Activated CD4-positive, alpha-beta T cell treated with anti-CD3 and anti-CD28 coated beads, Interleukin-2, amount 50 U/mL, for 24 hours (primary cell): ENCODE measurements around the gene AP1G2.

Experiments used
- DNase-seq, 2 donors: peaks; one replicate each; pipeline ENCODE4 v3.0.0-alpha.2; 2020; ENCODE audit warnings: low read depth in 1 of 2, low spot score in 1 of 2

The AP1G2 gene

DNA sequence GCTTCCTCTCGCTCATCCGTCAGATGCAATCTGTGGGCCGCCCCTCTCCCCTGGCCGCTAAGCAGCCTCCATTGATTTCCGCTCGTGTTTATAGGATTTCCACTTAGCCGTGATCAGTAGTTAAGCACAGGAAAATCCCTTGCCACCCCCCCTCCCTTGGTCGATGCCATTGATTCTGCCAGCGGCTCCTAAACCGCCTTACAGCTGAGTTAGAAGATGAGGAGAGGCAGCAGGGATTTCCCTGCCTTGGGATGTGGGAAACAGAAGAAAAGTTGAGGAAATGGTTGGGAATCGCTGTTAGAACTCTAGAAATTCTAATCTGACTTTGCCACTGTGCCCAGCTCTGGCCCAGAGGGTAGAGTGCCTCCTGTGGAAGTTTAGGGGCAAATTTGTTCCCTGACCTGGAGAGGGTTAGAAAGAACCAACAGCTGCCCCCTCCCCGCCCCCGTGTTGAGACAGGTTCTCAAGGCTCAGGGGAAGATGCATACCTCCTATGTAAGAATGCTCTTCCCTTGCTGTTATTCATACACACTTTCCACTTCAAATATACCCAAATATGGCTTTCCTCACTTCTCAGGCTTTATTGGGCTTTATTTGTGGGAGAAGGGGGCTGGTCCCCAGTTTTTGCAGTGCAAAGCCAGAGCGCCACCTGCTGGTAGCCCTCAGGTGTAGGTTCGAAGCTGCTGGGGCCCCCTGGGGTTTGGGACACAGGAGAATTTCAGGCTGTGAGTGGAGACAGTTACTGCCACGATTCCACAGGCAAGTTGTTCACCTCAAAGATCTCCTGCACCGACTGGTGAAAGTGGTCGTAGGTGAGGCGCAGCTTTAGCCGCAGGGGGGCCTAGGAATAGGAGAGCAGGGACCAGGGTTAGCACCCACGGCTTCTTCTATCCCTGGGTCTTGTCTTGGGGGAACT is 8.3 kb downstream of the AP1G2 start:
- DNase-seq: peak; percentile 41 to 46

DNA sequence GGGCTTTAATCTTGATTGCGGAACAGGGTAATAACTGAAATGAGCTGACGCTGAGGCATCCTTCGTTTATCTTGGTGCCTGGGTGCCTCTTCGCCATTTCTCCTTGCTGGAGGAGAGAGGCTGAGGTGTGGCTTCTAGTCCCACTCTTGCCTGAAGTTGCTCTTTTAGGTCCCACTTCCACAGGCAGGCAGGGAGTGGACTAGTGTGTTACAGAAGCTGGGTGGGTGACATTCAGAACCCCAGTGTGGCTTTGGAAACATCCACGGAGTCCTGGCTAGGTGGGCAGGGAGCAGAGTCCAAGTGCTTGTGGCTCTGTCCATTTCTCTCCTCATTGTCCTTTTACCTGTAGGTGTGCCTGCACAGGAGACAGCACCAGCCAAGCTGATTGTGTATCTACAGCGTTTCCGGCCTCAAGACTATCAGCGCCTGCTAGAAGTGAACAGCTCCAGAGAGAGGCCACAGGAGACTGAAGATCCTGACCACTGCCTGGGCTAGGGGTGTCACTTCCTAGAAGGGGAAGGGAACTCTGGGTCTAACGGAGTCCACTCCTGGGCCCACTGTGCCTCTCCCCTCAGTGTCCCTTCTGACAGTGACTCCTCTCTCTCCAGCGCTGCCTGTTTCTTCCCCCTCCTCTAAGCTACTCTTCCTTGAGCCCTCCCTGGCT is 9.1 kb downstream of the AP1G2 start:
- no peak for DNase-seq

DNA sequence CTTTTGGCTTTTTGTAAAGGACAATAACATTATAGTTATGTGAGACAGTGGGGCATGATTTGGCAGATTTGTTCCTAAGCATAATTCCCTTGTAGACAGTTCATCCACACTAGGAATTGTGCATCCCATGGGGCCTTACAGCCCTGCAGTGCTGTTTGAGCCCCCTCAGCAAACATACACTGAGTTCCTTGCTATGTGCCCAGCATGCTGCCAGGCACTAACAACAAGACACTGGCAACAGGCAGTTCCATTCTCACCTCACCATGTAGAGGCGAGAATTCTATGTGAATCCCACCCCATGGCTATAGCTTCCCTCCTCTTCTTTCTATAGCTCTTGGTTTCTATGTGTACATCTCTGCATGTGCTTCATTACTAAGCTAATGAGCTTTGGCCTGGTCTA is 9.6 kb downstream of the AP1G2 start:
- no peak for DNase-seq

DNA sequence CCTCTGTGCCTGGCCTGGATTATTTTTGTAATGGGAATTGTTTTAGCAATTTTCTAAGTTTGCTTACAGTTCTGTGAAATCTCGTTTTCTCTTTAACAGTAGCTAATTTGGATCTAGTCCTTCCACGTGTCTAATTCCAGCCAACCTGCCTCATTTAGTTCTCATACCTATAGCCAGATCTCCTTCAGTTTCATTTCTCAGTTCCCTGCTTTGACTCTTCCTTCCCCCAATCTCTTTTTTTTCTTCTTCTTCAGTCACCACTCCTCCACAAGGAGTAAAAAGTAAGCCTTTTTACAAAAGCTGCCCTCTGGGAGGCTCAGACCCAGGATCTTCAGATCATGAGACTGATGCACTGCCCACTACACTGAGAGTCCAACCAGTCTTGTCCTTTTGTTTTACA is 10.1 kb downstream of the AP1G2 start:
- DNase-seq: no peak

DNA sequence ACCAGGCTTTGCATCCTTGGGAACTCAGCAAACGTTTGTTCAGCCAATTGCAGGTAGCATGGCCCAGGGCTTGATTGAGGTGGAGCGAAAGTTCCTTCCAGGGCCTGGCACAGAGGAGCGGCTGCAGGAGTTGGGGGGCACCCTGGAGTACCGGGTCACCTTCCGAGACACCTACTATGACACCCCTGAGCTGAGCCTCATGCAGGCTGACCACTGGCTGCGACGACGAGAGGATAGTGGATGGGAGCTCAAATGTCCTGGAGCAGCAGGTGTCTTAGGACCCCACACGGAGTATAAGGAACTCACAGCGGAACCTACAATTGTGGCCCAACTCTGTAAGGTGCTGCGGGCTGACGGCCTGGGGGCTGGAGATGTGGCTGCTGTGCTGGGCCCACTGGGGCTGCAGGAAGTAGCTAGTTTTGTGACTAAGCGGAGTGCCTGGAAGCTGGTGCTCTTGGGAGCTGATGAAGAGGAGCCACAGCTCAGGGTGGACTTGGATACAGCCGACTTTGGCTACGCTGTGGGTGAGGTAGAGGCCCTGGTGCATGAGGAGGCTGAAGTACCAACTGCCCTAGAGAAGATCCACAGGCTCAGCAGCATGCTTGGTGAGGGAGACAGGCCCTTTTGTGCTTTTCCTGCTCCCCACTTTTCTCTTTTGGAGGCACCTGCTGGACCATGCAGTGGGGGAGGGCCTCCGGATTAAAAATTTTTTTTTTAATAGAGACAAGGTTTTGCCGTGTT is 10.7 kb downstream of the AP1G2 start:
- no peak for DNase-seq

DNA sequence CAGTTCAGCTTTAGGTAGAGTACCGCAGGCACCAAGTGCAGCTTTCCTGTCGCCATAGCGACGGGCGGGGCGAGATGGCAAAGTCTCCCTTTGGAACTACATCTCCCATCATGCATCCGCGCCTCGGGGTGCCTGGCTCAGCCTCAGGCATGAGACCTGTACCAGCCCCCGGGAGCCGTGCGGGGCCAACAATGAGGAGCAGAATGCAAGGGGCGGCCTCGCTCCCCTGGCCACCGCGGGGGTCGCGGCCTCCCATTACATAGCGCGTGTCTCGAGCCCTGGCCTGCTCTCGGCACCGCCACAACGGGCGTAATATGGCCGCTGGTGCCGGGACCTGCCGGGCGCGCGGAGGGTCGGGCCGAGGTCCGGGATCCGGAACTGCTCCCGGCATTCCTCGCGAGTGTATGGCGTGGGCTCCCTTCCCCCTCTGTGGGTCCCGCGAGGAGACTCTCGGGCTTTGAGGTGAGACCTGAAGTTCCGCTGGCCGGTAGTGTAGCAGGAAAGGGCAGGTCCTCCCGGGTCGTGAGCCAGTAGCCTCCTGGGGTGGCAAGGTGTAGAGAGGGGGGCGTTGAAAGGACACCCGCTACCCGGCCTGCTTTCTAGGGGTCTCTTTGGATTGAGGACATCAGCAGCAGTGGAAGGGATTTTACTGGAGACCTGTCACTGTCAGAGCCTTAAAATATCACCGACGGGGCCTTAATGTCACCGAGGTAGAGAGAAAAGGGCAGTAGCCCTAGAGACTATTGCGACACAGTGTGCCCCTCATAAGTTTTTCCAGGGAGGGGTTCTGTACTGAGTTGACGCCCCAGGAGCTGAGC is 11.5 kb downstream of the AP1G2 start, which contains the start of gene THTPA:
TSS of gene THTPA (plus strand) at position 390 of the 818 bp plus-strand sequence. CDS start 487 bp downstream, outside the sequence.
- DNase-seq: peak; percentile 82 to 93

DNA sequence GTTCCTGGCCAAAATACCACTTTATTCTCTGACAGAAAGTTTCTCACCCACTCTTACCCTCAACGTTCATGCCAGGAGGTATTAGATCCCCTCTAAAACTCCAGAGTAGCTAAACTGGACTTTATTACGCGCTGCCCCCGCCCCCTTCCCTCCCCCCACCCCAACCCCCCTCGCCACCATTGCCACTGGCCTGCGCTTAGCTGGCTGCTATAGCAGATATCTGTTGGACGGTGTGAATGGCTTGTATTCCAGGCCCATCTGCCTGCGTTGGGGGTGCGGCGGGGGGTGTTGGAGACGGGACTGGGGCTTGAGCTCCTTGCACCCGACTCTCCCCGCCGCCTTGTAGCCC is 12.1 kb downstream of the AP1G2 start:
- no peak for DNase-seq

DNA sequence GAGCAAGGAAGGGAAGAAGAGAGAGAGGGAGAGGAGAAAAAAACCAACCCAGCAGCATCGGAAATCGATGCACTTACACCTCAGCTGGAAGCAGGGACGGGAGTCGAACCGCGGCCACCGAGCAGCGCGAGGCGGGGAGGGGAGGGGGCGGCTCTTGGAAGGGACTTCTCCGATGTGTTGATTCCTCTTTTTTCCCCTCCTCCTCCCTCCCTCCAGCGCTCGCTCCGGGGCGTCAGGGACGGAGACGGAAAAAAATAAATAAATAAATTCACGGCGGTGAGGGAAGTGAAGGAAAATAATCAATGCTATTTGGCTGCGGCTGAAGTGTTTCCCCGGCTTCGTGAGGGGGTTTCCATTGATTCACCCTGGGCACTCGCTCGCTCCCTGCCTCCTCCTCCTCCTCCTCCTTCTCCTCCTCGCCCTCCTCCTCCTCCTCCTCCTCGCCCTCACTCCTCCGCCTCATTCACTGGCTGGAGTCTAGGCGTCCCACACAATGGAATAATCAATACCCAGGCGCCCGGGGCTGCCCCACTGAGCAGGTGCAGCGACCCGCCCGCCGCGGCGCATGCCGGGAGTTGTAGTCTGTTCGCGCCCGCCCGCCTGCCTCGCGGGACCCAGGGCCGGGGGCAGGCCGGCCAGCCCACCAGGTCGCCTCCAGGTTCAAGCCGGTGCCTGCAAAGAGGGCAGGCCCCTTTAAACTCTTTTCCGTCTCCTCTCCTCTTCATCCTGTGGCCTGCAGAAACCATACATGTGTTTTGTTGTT is 16.1 kb downstream of the AP1G2 start, which contains the start of gene ZFHX2:
TSS of gene ZFHX2 (minus strand) at position 500 of the 763 bp plus-strand sequence. CDS start 16,440 bp downstream, outside the sequence.
- DNase-seq: peak; percentile 64 to 72

DNA sequence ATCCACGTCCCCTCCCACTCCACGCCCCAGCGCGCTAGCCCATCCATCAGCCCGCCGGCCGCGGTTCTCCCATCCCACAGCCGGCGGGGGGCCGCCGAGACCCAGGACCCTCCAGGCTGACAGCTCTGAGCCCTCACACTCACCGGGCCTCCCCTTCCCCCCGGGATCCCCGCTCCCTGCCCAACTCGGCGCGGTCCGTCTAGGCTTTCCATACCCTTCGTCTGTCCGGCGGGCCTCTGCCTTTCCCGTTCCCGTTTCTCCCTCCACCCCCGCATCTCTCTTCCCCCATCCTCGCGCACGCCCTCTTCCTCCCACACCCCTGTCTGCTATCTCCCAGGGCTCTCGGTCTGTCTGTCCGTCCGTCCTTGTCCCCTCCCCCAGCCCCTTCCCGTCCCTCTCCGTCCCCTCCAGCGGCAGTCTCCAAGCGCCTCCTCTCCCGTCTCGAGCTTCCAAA is 16.8 kb downstream of the AP1G2 start:
- DNase-seq: no peak

DNA sequence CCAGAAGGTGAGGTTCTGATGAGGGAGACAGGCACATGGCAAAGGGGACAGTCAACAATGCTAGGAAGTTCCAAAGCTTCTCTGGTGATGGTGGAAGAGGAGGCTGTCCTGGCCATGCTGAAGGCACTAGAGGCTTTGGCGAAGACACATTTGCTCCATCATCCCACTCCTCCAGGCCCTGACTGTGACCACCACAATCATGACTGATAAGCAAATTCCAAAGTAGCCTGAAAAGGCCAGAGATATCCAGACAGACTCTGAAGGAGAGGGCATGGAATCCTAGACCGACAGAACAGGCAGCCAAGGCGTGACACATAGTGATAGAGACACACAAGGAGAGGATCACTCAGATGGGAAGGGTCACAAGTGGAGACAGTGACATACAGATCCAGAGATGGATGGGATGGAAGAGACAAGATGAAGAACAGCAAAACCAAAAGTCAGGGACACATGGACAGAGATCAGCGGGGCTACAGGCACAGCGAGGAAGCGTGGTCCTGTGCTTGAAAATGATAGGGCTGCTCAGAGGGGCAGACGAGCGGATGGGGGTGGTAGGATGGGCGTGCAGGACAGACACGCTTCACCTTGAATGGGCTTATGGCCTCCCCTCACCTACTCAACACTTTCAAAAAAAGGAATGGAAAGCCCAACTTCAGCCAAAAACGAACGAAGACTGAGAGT is 17.3 kb downstream of the AP1G2 start:
- no peak for DNase-seq

DNA sequence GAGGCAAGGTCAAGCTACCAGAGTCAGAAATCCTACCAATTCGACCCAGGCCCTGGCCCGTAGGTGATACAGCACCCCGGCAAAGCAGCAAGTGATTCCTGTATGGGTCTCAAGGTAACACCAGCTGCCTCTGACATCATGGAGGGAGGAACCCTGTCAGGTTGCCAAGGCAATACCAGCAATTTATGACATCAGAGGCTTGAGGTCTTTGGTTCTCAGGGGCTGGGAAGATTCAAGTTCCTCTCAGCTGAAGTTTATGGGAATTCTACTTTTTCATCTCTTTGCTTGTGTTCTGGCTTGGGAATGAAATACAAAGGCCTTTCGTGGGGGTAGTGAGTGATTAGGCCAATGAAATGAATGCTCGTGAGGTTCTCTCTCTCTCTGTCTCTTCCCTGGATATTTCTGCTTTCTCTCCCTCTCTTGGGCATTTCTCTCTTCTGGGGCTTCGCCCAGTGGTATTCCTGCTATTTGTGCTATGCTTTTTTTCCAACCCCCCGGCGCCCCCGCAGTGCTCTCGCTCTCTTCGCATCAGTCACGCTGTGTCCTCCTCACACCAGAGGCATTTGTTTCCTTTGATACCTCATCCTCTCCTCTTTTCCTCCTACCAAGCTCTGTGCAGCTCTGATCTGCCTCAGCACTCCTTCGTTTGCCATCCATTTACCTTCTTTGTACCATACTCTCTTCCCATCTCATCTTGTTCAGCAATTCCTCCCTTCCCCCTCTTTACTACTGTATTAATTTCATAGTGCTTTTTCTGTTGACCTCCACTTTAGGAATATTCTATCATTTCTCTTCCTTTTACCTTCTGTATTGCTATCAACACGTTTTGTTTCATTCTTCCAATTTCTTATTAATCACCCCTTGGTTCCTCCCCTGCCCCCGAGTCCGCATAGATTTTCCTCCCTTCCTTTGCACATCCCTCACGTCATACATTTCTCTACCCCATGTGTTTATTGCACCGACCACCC is 19.0 kb downstream of the AP1G2 start:
- no peak for DNase-seq

DNA sequence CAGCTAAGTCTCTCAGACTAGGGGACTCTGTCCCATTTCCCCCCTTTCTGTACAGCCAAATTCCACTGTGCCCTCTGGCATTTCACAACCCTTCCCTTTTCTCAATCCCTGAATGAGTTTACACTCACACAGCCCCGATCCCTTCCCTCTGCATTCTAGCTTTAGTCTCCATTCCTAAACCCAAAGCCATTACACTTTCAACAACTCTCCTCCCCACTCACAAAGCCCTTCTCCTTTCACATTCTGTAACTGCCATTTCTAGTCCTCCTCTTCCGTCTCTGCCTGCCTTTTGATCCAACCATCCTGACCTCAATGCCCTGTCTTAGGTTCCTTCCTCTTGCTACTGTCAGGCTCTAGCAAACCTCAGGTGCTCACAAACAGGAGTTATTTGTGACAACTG is 19.7 kb downstream of the AP1G2 start:
- DNase-seq: no peak

DNA sequence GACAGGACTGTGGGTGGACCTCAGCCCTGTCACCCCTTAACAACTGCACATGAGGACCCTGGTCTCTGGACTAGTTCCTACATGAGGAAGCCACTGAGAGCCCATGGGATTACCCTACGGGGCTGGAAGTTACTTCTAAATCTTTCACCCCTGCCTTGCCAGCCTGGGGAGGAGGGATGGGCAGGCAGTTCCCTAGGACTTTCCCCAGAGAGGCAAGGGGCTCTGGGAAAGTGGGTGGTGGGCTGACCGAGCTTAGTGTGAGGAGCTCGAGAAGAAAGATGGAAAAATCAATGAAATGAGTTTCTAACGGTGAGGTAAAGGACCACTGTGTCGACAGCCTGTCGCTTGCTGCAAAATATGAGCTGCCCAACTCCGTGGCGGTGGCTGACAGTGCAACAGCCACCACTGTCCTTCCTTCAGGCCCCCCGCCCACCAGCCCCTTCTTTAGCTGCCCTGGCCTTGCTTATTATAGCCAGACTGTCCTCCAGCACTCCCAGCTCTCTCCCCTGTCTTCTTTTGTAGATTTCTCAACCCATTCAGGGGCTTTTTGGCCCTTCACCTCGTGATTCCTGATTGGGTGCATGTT is 21.0 kb downstream of the AP1G2 start:
- no peak for DNase-seq

DNA sequence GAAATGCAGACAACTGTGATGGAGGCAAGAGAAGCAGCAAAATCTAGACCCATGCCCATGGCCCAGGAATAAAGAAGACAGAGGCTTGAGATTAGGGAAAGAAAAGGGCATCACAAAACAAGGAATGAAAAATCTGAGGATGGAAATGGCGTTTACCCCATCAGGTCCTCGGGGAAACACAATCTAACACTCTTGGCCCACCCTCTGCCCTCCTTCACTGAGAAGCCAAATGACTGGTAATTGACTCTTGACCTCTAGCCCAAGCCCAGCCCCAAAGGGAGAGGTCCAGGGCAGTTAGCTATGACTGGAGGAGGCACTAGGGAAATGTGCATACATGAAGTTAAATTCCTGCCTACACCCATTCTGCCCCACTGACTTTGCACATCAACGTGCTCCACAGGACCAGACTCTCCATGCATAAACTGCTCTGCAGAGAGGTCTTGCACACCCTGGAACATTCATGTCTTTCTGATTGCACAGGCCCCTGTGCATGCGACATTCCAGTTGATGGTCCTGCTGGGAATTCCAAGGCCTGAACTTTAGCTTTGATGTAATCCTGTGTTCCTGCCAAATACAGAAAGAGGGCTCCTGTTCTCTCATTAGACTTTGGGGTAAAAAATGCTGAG is 21.7 kb downstream of the AP1G2 start:
- no peak for DNase-seq

DNA sequence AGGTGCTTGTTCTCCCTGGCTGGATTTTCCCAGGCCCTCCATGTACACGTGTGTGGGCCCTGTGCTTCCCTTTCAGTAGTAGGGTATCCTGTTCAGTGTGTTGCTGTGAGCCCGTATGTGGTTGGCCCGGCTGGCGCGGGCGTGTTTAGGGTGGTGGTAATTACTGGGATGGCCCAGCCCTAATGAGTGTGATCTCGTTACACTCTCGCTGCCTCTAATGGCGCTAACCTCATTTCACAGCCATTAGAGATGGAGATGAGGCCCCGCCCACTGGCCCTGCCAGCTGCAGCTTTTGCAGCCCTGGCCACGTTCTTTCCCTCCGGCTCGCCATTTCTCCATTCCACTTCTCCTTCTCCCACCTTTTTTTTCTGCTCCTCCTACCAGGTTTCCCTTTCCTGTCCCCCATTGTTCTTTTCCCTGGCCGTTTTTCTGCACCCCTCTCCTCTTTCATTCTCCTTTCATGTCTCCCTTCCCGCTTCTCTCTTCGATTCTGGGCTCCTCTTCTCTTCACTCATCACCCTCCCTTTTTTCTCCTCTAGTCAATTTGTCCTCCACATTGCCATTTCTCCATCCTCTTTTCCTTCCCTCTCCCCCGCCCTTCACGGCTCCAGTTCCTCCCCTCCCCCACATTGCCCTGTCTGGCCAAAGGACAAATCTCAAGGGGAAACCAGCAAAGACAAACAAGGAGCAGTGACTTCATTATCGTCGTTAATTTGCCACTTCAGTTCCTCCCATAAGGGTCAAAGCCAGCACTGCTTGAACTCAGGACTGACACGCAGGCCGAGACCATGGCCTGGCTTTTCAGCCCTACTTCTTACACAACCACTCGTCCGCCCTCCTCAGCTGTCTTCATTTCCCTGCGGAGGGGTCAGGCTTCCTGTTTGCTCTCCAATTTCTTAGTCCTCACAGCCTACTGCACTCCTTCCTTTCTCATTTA is 22.8 kb downstream of the AP1G2 start:
- no peak for DNase-seq

DNA sequence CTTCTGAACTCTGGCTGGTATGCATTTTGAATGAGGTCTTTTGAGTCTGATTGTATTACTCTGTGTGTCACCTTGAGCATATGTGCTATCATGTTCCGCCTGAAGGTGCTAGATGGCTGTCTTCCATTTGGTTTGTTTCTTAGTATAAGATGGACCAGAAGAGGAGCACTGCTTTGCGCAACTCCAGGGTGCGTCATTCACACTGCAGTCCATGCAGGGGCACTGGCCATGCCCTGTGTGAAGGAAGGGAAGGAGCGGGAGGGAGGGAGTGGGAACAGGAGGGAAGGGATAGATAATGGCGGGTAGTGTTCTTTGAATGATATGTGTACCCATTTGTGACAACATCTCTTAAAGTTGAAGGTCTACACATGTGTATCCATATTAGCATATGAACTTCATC is 24.2 kb downstream of the AP1G2 start:
- no peak for DNase-seq
